HEK293T (cell line): ENCODE results near the gene SH3PXD2A.

Experiments used
- ARNT ChIP-seq: fragments of 450-650 bp; IDR thresholded peaks from 2 replicates; pipeline ENCODE4 v1.6.1; 2017; ENCODE audit warnings: mild to moderate bottlenecking
- SP1 ChIP-seq: fragments of 450-650 bp; IDR thresholded peaks from 2 replicates; pipeline ENCODE4 v1.6.1; 2017
- SUZ12 ChIP-seq: fragments of 450-650 bp; IDR thresholded peaks from 2 replicates; pipeline ENCODE4 v1.6.1; 2016; ENCODE audit warnings: mild to moderate bottlenecking
- ZNF384 ChIP-seq: fragments of 450-650 bp; IDR thresholded peaks from 2 replicates; pipeline ENCODE4 v1.6.1; 2016

DNA sequence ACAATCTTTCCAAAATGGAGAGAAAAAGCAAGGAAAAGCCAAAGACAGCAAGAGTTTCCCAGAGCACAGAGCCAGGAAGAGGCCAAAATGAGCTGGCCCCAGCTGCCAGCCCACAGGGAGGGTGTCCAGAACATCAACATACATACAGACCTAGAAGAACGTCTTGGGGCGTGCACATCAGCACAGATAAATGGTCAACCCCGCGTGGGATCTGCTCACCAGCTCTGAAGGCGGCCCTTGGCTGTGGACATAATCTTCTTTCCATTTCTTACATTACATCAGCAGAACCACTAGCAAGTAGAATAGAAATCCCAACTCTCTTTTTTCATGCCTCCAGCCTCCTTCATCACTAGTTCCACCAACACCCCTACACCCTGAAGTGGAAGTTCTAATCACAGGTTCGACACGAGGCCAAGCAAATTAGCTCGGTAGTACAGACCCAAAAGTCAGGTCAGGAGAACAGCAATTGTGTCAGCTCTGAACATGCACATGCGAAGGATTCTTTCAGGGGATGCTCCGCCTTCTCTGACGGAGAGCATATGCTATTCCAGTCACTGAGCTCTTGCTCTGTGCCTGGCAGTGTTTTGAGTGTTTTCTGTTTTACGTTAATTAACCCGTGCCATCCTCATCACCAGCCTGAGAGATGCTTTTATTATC is 16.4 kb downstream of the SH3PXD2A start:
- no peak for TF ChIP-seq ZNF384
- no peak for TF ChIP-seq SUZ12
- TF ChIP-seq ARNT, result no peak
- TF ChIP-seq SP1, result no peak
